Tibial nerve (tissue), 4 donors: Measurements from ENCODE around the gene EFNA5. TPM values are rescaled to one million over a fixed set of nuclear protein-coding genes. Genes with fewer than 3 reads are reported as not detected.

Source experiments
- DNase-seq, 2 donors: peaks; one replicate each; pipeline ENCODE4 v3.0.0-alpha.2; 2019; ENCODE audit warnings: low spot score in 2 of 2
- H3K27ac ChIP-seq, 4 donors: fragments of 200-600 bp; sonication (generic) in 3 of 4; one replicate each; pipeline ENCODE4 v1.5.1; 2017 to 2019; ENCODE audit warnings: mild to moderate bottlenecking in 1 of 4
- H3K27me3 ChIP-seq, 2 donors: fragments of 200-600 bp; sonication (generic) in 1 of 2; one replicate each; pipeline versions ENCODE4 v1.5.1 to v1.6.0; 2017 to 2019
- H3K36me3 ChIP-seq, 3 donors: fragments of 200-600 bp; sonication (generic); one replicate each; pipeline ENCODE4 v1.5.1; 2018 to 2019
- H3K4me1 ChIP-seq, 4 donors: fragments of 200-600 bp; sonication (generic) in 3 of 4; one replicate each; pipeline ENCODE4 v1.5.1; 2017 to 2019
- H3K4me3 ChIP-seq, 4 donors: fragments of 200-600 bp; sonication (generic) in 3 of 4; one replicate each; pipeline ENCODE4 v1.5.1; 2017 to 2019; ENCODE audit warnings: mild to moderate bottlenecking in 1 of 4, moderate library complexity in 1 of 4
- H3K9me3 ChIP-seq, 4 donors: fragments of 200-600 bp; sonication (generic) in 3 of 4; one replicate each; pipeline ENCODE4 v1.5.1; 2017 to 2019
- CTCF ChIP-seq, 5 experiments: fragments of 200-600 bp in 3 of 5; fragments of 450-650 bp in 2 of 5; sonication (generic) in 3 of 5; IDR thresholded peaks; one replicate each; pipeline ENCODE4 v1.5.1; 2016 to 2019; ENCODE audit warnings: antibody characterized with exemption in 5 of 5, mild to moderate bottlenecking in 3 of 5, moderate library complexity in 2 of 5
- EP300 ChIP-seq, 2 donors: sonication (generic); formaldehyde crosslinking; IDR thresholded peaks; one replicate each; pipeline ENCODE4 v1.6.1; 2017; ENCODE audit warnings: antibody characterized with exemption in 2 of 2, mild to moderate bottlenecking in 1 of 2
- POLR2A ChIP-seq, 2 donors: fragments of 450-650 bp; IDR thresholded peaks; one replicate each; pipeline ENCODE4 v1.6.1; 2017; ENCODE audit warnings: antibody characterized with exemption in 2 of 2, mild to moderate bottlenecking in 2 of 2, moderate library complexity in 2 of 2
- WGBS, 2 donors: methylation state at CpG; one replicate each; pipeline ENCODE4 v1.1.5; 2018; 5-methylcytosine and 5-hydroxymethylcytosine counted together
- total RNA-seq, 4 donors: library from RNA; depleted of rRNA; stranded (reverse); fragments of >200 nt; gene quantifications; one replicate each; pipeline ENCODE4 v1.1.0, GENCODE V29; 2016

Gene EFNA5
- total RNA-seq, 4 donors from 2014 or later, result 6.3 to 10.2 (median 6.9) TPM

GRCh38 chr5:107558823-107559375 lies 111.8 kb downstream of the EFNA5 start:
- 92 to 95% methylated on average over 4 of the region's 4 CpGs for WGBS, 2 donors
- no peak for DNase-seq
- no peaks in the 10 kb centered on the region for H3K27me3 ChIP-seq
- no peaks in the 10 kb centered on the region for H3K4me1 ChIP-seq
- no peaks in the 10 kb centered on the region for H3K36me3 ChIP-seq
- no peak overlapping the region for H3K27ac ChIP-seq
- H3K9me3 ChIP-seq, result no peaks in the 10 kb centered on the region
- no peak overlapping the region for H3K4me3 ChIP-seq
- no peak for TF ChIP-seq POLR2A (IDR thresholded peaks at IDR 0.05)

DNA sequence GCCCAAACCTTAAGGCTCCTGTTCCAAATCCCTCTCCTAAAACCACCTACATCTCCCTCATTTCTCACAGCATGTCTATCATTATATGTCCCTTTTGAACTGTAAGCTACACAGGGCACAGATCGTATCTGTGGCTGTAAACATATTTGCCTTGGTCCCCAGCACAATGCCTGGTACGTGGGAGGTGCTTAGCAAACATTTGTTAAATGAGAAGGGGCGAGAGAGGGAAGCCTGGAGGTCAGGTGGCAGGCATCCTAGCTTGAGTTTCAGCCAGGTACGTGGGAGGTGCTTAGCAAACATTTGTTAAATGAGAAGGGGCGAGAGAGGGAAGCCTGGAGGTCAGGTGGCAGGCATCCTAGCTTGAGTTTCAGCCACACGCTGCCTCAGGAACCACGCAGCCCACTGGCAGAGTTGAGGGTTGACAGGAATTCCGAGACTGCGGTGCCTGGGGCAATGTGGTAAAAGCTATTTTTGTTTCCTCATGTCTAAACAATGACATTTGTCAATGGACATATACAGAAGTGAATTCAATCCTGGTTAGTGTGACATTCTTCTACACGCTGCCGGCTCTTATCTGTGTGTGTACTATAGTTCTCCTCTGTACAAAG lies 113.6 kb downstream of the EFNA5 start:
- Histone ChIP-seq H3K27me3 (no peaks in the 10 kb centered on the region), H3K4me1 (no peaks in the 10 kb centered on the region), H3K4me3 (no peak overlapping the region), H3K27ac (no peak overlapping the region), H3K9me3 (no peaks in the 10 kb centered on the region), H3K36me3 (no peaks in the 10 kb centered on the region)
- 53 to 60% methylated on average over 10 to 11 of the region's 11 CpGs for WGBS, 2 donors
- TF ChIP-seq CTCF (IDR thresholded peaks at IDR 0.05) (no peak), POLR2A (IDR thresholded peaks at IDR 0.05) (no peak), EP300 (IDR thresholded peaks at IDR 0.05) (no peak)
- no peak for DNase-seq

DNA sequence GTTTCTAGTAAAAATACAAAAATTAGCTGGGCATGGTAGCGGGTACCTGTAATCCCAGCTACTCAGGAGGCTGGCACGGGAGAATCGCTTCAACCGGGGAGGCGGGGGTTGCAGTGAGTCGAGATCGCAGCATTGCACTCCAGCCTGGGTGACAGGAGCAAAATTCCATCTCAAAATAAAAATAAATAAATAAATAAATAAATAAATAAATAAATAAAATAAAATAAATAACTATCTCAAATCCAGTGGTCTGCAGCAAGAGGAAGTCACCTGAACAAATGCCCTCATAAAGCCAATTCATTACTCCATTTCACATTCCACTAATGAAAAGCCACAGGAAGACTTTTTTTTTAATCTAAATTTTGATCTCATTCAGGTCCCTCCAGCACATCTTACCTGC lies 114.2 kb downstream of the EFNA5 start:
- H3K36me3 ChIP-seq, result no peaks in the 10 kb centered on the region
- H3K9me3 ChIP-seq, result no peaks in the 10 kb centered on the region
- H3K27ac ChIP-seq, result no peak overlapping the region
- H3K4me1 ChIP-seq, result no peaks in the 10 kb centered on the region
- no peak for TF ChIP-seq CTCF (IDR thresholded peaks at IDR 0.05)
- no peak for TF ChIP-seq EP300 (IDR thresholded peaks at IDR 0.05)
- no peak for TF ChIP-seq POLR2A (IDR thresholded peaks at IDR 0.05)
- 98 to 100% methylated on average over 7 of the region's 7 CpGs for WGBS, 2 donors
- H3K27me3 ChIP-seq, result no peaks in the 10 kb centered on the region
- no peak for DNase-seq
- no peak overlapping the region for H3K4me3 ChIP-seq

DNA sequence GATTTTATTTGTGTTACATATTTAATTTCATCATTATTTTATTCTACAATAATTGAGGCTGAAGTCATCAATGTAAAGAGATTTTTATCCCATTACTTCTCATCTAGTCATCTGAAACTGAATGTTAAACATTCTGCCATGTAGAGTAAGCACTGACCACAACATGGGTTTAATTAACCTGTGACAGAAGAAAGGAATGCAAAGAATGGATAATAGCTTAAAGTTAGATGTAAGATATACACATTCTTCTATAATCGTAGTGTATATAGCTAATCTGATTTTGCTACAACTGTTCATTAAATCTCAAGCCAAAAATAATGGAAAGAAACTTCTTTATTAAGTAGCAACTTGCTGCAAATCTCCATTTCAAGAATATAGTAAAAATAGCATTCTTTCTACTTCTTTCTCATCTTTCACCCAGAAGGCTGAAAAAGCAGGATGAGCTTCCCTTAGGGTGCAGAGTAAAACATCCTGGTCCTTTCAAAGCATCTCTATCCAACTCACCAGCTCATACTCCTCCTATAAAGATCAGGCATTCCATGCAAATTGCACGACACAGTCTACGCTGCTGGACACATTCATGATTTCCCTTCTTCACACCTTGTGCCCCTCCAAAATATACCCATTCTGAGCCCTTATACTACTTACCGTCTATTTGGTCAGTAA lies 115.2 kb downstream of the EFNA5 start:
- no peaks in the 10 kb centered on the region for H3K4me1 ChIP-seq
- no peak overlapping the region for H3K27ac ChIP-seq
- H3K27me3 ChIP-seq, result no peaks in the 10 kb centered on the region
- H3K4me3 ChIP-seq, result no peak overlapping the region
- no peak for DNase-seq
- H3K9me3 ChIP-seq, result no peaks in the 10 kb centered on the region
- TF ChIP-seq POLR2A (IDR thresholded peaks at IDR 0.05) (no peak), CTCF (IDR thresholded peaks at IDR 0.05) (no peak), EP300 (IDR thresholded peaks at IDR 0.05) (no peak)
- no peaks in the 10 kb centered on the region for H3K36me3 ChIP-seq
- WGBS, 2 donors, result 84 to 89% methylated on average over 4 of the region's 4 CpGs

DNA sequence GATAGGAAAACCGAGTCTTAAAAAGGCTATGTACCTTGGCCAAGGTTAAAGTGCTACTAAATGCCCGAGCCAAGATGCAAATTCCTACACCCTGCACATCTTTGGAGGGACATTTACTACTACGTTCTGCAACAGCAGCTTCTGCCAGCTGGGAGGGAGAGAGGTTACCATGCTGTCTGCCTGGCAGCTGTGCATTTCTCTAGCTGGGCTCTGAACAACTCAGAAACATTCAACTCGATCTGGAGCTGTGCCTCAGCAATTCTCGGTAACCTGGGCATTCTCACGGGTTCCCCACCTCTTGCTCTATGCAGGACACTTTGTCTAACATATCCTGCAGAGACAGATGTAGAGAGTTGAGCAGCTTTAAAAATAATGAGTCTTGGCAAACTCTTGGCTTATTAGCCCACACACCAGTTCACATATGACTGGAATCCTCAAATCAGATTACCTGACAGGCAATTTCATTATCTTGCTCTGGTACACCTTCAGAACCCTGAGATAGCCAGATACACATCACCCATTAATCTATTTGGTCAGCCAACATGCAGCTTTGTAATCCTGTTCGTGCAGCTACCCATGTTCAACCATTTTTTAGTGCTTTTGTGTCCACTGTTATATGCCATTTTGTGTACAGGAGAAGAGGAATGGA lies 115.8 kb downstream of the EFNA5 start:
- Histone ChIP-seq H3K4me1 (no peaks in the 10 kb centered on the region), H3K4me3 (no peak overlapping the region), H3K9me3 (no peaks in the 10 kb centered on the region), H3K36me3 (no peaks in the 10 kb centered on the region), H3K27ac (no peak overlapping the region), H3K27me3 (no peaks in the 10 kb centered on the region)
- 87 to 88% methylated on average over 7 of the region's 7 CpGs for WGBS, 2 donors
- DNase-seq, result no peak
- TF ChIP-seq EP300 (IDR thresholded peaks at IDR 0.05), result no peak
- TF ChIP-seq CTCF (IDR thresholded peaks at IDR 0.05), result no peak
- TF ChIP-seq POLR2A (IDR thresholded peaks at IDR 0.05), result no peak
